ENCODE results near the gene KIF24.
"Not testable (repeated sequence)": the region's sequence is repeated elsewhere in the genome, so short reads cannot be mapped to it uniquely, and the experiment has no call there.

The KIF24 gene

DNA sequence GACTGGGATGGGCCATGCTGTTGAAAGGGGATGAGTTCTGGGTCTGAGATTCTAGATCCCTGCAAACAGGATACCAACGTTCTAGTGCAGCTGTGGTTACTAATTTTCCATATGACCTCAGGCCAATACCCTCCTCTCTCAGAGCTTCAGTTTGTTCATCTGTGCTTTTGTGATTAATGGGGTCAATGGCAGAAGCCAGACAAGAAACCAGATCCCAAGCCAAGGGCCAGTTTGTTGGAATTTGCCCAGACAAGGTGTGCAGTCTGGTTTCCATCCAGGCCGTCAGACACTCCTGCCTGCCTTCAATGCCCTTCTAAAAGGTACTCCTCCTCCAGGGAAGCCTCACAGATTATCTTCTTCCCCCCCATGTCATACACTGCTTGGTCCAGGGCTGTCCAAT, 36.2 kb upstream of the KIF24 start:
- DNase-seq, result no peak

DNA sequence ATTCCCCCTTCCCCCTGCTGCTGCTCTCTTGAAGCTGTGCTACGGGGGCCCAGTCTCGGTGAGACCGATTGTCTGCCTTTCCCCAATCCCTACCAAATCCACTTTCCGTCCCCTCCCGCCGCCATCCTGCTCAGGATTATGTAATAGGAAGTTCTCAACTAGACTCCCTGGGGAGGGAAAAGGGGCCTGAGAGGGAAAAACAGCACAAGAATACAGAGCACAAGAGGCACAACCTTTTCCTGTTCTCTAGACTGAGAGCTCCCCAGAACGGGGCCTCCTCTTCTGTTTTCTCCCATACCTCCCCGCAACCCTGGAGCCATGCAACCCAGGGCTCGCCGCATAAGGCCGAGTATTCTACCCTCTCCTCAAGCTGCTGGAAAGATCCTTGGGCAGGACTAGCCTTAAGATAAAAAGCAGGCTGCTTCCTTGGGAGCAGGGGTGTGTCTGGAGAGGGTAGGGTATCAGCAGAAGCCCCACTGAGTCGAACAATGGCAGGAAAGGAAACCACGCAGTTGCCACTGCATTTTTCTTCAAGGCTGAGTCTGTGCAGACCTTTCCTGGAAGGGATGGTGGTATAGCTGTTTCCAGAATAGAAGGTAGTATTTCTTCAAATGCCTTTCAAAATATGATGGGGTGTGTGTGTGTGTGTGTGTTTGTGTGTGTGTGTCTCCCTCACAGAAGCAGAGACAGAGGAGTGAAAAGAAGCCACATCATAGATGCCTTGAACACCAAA, 34.7 kb upstream of the KIF24 start:
- no peak for DNase-seq

DNA sequence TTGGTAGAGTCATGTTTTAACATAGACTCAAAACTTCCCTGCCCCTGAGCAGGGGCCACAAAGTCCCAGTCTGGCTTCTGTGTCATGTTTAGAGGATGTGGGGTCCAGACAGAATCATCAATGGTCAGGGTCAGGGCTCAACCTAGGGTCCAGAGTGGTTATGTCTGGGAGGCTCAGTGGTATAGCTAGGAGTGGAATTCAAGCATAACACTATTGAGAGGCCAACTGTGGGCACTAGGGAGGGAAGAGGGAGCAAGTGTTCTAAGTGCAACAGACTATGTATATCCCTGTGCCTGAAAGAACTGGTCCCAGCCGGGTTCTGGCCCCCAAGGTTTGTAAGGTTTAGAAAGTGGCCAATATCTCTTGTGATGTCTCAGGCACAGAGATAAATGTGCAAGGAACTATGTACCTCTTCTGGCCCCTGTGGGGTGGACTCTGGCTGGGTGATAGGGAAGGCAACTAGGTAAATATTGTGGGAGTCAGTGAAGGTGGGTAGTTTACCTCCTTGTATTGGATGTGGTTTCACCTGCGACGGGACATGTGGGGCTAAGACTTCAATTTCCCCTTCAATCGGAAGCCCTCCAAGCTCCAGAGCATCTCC, 33.6 kb upstream of the KIF24 start:
- DNase-seq, result no peak

DNA sequence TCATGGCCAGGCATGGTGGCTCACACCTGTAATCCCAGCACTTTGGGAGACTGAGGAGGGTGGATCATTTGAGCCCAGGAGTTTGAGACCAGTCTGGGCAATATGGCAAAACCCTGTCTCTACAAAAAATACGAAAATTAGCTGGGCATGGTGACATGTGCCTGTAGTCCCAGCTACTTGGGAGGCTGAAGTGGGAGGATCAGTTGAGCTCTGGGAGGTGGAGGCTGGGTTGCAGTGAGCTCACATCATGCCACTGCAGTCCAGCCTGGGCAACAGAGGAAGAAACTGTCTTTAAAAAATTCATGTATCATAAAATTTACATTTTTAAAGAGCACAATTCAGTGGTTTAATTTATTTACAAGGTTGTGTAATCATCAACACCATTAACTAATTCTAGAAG, 23.9 kb upstream of the KIF24 start:
- not testable (repeated sequence) for DNase-seq

DNA sequence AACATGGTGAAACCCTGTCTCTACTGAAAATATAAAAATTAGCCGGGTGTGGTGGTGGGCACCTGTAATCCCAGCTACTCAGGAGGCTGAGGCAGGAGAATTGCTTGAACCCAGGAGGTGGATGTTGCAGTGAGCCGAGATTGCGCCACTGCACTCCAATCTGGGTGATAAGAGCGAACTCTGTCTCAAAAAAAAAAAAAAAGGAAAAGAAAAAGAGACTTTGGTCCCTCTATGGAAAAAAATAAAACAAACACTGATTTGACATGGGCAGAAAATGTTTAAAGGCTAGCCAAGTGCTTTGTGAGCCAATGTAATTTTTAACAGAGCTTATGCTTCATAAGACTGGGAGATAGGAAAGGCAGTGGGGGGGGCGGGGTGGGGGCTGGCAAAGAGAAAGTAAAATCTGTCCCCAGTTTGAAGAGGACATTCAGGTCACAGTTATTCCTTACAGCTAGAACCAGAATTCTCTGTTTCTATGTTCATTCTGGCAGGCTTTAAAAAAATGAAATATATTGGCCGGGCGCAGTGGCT, 23.1 kb upstream of the KIF24 start:
- DNase-seq, result not testable (repeated sequence)

DNA sequence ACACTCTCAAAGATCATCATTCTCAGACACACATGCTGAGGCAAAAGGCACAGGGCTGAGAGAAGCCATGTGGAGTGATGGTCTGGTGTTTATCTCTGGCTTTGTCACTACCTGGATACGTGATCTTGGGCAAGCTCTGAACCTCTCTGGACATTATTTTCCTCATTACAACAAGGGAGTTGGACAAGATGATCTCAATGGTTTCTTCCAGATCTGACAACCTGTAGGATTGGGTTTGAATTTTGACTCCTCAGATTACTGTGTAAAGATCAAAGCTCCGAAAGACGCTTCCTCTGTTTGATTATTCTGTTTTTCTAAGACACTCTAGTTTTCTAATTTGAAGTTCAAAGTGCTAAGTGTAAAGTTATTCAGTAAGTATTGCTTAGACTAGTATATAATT, 20.3 kb upstream of the KIF24 start:
- no peak for DNase-seq

DNA sequence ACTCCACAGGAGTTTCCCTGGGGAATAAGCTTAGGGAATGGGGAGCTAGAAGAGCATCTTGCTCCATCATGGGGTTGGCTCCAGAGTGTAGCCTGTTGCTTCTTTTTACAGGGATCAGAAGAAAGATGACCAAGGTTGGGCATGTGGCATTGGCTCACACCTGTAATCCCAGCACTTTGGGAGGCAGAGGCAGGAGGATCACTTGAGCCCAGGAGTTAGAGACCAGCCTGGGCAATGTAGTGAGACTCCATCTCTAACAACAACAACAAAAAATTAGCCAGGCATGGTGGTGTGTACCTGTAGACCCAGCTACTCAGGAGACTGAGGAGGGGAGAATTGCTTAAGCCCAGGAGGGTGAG, 18.7 kb upstream of the KIF24 start:
- no peak for DNase-seq

DNA sequence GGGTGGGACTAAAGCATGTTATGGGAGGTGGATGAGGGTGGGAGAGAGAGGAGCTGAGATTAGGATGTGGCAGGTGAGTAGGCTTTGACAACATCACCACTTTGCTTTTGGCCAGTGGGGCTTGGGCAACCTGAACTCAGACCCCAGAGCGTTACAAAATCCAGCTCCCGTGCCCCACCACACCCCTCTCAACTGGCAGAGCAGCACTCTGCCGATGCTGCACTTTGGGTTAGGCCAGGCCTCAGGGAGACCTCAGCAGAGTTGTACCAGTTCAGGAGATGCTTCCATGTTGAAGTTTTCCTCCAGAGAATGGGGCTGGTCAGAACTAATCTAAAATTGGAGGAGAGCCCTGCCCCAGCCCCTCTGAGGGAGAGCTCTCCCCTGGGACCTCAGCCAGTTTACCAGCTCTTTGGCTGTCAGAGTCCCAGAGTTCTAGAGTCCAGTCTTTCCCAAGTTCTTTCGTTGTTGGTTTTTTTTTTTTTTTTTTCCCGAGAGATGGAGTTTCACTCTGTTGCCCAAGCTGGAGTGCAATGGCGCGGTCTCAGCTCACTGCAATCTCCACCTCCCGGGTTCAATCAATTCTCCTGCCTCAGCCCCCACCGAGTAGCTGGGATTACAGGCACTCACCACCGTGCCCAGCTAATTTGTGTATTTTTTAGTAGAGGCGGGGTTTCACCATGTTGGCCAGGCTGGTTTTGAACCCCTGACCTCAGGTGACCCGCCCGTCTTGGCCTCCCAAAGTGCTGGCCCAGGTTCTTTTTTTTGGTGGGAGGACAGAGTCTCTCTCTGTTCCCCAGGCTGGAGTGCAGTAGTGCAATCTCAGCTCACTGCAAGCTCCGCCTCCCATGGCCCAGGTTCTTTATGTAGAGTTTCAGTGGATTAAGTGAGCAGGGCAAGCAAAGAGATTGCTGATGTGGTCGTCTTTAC, 18.1 kb upstream of the KIF24 start:
- no peak for DNase-seq

DNA sequence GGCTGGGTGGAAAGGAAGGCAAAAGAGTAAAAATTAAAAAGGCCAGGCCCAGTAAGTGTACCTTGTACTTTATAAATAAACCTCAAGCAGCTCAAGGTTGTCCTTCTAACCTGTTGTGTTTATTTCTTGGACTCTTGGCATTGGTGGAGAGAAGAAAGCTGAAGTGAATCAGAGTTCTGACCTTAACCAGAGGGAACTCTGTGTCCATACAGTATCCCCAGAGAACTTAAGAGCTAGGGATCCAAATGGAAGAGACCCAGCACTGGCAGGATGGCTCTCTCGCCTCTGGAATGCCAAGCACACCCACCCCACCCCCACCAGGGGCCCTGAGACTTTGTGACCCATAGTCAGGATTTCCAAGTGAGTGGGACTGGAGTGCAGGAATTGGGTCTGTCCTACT, 14.5 kb upstream of the KIF24 start:
- DNase-seq, result no peak

DNA sequence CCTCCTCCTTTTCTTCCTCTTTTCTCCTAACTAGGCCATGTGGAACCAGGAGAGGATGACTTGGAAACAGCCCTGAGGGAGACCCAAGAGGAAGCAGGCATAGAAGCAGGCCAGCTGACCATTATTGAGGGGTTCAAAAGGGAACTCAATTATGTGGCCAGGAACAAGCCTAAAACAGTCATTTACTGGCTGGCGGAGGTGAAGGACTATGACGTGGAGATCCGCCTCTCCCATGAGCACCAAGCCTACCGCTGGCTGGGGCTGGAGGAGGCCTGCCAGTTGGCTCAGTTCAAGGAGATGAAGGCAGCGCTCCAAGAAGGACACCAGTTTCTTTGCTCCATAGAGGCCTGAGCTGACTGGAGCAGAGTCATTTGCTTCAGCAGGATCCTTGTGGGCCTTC, 14.0 kb upstream of the KIF24 start:
- no peak for DNase-seq

DNA sequence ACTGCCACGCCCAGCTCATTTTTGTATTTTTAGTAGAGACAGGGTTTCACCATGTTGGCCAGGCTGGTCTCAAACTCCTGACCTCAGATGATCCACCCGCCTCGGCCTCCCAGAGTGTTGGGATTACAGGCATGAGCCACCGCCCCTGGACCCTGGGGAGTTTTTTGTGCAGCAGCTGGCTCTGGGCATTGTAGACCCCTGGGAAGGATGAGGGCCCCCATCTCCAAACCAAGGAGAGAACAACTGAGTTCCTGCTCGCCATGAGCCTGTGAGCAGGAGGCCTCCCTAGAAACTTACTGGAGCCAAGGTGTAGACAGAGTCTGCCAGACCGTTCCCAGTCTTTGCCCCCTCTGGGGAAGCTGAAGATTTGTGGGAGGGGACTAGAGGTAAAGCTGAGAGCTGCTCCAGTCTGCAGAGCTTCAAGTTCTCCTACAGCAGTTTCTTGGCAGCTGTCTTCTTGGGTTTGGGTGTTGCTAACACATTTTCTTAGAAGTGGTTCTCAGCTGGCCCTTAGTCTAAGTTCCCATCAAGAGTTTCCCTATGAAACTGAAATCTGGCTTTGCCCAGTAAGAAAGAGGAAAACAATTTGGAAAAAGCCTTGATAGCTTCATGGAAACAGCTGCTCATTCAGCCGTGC, 12.7 kb upstream of the KIF24 start:
- no peak for DNase-seq

DNA sequence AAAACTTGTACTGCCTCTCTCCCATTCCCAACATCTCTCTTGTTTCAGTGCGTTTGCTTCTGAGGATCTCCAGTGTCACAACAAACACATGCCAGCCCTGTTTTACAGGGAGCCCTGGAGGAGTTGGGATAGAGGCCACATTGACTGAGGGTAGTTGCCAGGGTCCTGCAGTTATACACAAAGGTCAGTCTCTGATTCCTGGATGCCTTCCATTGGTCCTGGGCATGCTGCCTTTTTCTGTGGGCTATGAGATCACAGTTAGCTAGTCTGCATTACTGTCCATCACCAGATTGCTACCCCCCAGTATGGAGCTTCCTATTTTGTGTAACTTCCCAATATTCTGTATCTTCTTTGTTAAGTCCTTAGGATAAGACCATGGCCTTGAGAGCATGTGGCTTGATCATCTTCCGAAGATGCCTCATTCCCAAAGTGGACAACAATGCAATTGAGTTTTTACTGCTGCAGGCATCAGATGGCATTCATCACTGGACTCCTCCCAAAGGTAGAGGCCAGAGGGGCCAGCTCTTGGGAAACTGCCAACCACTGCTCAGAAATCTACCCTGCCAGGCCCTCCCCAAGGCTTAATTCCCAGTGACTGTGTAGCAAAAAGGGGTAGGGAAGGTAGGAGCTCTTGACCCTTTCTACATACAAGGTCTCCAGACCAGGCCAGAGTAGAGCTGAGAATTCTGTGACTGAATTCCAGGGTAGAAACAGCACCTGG, 9.8 kb upstream of the KIF24 start:
- DNase-seq, result no peak

DNA sequence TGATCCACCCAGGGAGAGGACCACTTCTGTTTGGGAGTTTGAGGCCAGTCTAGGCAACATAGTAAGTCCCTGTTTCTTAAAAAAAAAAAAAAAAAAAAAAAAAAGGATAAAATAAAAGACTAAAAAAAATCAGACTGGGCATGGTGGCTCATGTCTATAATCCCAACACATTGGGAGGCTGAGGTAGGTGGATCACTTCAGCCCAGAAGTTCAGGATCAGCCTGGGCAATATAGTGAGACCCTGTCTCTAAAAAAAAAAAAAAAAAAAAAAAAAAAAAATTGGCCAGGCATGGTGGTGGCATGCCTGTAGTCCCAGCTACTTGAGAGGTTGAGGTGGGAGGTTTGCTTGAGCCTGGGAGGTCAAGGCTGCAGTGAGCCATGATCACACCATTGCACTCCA, 9.0 kb upstream of the KIF24 start:
- DNase-seq, result not testable (repeated sequence)

DNA sequence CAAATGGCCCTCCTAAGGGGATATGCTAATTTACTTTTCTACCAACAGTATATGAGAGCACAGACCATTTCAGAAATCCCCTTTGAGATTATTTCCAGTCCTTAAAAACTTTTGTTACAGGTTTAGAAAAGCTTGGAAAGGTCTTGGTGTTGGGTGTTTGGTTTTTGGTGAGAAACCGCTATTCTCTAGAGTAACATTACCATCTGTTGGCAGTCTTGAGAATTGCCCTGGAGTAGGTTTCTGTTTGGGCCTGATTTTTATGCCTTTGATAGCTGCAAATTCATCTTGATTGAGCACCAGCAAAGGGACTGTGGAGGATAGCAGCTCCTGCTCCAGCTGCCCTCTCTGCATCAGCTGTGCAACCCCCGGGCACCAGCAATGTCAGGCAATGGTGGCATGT, 8.3 kb upstream of the KIF24 start:
- DNase-seq, result no peak

DNA sequence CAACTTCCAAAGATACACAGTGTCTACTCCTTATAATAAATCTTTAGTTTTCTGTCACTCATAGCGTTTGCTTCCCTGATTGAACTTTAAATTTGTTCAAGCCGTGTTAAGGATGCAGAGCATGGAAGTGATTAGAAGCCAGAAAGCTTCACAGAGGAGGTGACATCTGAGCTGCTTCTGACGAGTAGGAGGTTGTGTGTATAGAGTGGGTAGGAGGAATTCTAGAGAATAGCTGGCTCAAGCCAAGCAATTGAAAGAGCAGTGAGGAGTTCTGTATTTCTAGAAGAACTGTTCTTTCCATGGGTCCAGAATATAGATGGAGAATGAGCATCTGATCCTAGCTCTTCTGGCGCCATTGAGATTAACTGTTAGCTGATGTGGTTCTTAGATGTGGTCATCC, 6.3 kb upstream of the KIF24 start:
- no peak for DNase-seq

DNA sequence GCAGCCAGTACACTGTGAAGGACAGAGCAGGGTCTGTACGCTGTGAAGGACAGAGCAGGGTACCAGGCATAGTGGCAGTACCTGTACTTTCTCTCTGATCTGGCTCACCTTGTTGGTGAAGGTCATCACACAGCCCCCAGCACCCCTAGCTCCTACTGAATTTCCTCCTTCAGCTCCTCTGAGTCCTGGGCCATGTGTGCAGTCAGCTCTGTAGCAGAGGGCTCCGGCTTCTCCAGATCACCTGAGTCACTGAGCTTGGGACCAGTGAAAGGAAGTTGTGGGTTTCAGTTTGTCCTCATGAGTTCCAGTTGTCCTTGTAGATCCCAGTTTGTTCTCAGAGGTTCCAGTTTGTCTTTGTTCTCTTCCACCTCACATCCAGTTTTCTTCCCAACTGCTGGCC, 5.8 kb upstream of the KIF24 start:
- DNase-seq, result no peak

DNA sequence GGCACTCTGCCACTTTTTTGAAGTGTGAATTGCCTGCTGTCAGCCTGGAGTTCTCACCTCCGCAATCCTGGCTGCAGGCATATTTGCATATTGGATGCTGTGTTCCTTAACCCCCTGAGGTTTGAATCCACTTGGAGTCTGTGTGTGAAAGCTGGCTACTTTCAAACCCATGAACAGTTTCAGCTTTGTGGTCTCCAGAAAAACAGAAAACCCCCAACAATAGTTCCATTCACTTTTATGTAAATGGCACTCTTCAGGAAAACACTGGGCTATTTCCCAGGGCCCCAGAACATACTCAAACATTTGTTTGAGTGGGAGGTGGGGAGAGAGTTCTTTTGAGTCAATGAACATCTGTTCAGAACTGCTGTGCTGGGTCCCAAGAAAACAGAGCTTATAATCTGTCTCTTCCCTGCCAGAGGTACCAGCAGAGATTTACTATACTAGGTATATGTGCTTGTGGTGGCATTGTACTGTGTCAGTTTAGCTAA, 5.3 kb upstream of the KIF24 start:
- DNase-seq, result no peak

DNA sequence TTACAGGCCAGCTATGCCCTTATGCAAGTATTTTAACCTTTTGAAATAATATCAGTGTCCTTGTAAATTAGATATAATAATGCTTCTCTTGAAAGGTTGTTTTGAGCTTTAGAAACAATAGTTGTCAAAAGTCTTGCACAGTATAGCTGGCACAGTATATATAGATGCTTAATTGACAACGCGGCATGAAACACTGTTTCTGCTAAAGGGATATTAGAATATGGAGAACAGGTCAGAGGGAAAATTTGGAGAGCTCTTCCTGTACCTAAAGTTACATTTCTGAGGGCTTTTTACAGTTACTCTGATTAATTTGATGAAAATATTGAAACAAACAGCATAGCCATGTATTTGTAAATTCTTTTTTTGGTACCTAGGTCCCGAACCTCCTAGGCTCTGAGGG, 4.8 kb upstream of the KIF24 start:
- DNase-seq, result no peak

DNA sequence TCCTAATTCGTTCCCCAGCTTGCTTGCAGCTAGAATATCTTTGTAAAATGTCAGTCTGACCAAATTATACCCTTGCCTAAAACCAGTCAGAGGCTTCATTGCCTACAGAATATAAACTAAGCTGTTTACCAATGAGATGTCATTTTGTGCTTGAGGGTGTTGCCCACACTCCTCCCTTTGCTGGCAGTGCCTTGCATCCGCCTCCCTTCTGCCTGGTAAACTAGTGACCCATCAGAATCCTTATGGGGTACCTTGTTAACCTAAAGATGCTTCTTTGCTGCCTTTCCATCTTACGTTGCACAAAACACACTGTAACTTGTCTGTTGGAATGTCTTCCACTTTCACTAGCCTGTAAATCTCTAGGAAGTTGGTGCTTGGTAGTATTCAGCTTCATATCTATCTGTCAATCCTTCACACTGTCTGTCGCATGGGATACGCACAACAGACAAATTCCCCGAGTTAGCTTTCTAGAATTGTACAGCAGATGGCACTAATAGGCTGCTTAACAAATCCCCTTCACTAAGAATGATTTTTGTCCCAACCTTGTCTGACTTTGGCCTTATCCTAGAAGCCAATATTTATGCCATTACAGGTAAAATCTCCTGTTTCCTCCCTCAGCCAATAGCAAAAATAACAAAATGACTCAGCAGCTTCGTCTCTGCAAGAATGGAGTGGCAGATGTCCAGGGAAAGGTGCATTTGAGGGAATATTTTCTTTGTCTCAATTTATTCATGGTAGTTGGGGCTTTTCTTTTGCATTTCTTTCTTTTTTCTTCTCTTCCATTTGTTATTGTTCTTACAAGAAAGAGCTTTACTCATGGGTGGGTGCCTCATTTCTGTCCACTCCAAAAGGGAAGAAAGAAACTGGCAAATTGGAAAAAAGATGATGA, 3.3 kb upstream of the KIF24 start:
- no peak for DNase-seq

DNA sequence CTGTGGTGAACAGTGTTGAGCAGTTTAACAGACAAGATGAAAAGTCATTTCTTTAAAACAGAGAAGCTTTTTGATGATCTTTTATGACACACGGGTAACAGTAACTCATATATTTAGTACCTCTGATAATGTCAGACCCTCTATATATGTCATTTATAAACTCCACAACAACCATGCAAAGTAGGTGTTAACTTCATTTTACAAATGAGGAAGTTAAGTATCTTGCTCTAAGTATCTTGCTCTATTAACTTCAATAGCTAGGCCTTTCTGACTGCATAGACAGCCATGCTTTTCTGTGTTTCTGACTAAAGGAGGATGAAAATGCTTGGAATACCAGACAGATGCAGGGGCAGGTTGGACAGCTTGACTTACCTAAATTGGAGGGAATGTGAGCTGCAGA, 2.1 kb upstream of the KIF24 start:
- no peak for DNase-seq

DNA sequence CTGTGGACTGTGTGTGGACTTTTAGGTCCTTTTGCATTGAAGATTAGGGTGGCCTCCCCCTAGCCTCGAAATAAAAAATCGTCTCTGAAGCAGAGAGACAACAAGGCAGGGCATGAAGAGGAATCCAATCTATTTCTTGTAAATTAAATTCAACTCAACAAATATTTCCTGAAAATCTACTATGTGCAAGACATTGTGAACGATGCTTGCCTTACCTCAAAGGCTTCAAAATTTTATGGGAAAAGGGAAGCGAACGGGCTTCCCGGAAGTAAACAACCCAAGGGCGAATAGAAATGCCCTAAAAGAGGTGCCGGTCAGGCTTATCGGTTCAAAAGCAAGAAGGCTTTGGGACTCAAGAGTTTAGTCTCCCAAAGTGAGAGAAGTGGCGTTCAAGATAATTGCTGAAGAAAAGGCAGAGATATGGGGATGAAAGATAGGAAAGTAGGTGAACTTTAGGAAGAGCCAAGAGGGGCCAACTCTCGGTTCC, 525 bp downstream of the KIF24 start:
- DNase-seq, result peak; percentile 80
